Measurements from ENCODE around the gene CDCP2.

Gene CDCP2

GRCh38 chr1:54084794-54085193 lies 68.0 kb downstream of the CDCP2 start:
- no peak for DNase-seq
